ENCODE results near the gene ZNF697.
"Not testable (repeated sequence)": the region's sequence is repeated elsewhere in the genome, so short reads cannot be mapped to it uniquely, and the experiment has no call there.

Gene ZNF697

GRCh38 chr1:119600561-119600960 is 47.5 kb downstream of the ZNF697 start:
- no peak for DNase-seq

DNA sequence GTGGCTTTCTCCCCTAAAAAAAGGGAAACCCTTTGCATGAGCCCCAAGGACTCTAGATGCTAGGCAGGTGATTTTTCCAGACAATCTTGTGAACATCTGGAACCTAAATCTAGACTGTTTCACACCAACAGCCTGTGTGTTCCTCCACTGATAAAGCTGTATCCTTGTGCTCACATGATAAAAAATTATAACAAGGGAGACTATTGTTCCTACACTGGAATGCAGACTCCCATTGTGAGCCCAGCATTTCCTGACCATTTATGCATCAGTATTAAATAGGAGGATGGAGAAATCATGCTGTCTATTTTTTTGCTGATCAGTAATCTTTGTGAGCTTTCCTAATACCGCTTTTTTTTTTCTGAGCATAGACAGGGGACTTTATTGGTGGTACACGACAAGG is 52.5 kb downstream of the ZNF697 start:
- no peak for DNase-seq

- DNase-seq, result no peak
These were observed 52.9 kb downstream of the ZNF697 start for GRCh38 chr1:119595168-119595567.

- no peak for DNase-seq
These were observed 53.7 kb downstream of the ZNF697 start for GRCh38 chr1:119594376-119594775.

DNA sequence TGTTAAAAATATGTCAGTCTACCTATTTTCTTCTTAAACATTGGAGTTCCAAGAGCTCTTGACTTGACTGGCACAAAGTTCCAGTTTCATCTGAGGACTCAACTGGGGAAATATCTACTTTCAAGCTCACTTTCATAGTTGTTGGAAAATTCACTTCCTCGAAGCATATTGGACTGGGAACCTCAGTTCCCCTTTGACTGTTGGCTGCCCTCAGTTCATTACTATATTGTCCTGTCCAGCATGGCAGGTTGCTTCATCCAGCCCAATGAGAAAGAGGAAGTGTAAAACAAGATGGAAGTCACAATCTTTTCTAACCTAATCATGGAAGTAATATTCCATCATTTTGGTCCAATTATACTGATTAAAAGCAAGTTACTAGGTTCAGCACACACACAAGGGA is 54.3 kb downstream of the ZNF697 start:
- no peak for DNase-seq

- DNase-seq, result no peak
These were observed 57.7 kb downstream of the ZNF697 start for GRCh38 chr1:119590393-119590792.

DNA sequence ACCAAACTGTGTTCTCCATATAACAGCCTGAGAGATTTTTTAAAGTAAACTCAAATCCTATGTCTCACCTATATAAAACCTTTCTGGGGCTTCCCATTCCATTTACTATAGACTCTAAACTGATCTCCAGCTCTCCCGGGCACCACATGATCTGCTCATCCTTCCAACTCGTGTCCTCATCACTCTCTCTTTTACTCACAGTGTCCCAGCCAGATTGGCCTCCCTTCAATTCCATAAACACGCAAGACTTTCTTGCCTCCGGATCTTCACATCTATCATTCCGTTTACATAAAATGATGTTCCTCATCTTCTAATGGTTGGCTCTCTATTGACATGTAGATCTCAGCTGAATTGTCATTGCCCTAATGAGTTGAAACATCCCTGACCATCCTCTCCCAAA is 59.4 kb downstream of the ZNF697 start:
- no peak for DNase-seq

GRCh38 chr1:119587341-119587740 is 60.7 kb downstream of the ZNF697 start:
- no peak for DNase-seq

DNA sequence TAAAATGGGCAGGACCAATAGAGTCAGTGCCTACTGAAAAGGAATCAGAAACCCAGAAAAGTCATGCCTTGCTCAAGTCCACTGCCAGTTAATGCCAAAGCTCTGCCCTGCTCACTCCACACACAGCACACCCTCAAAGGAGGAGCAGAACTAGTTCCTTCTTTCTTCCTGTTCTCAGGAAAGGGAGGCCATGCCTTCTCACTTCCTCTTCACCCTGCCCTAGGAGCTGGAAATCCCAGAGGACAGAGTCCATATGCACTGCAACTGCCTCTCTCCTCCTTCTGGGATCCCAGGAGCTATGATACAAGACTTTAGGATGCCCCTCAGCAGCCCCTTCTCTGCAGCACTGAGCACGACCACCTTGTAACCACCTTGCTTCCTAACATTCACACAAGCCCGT is 62.3 kb downstream of the ZNF697 start:
- DNase-seq, result not testable (repeated sequence)

DNA sequence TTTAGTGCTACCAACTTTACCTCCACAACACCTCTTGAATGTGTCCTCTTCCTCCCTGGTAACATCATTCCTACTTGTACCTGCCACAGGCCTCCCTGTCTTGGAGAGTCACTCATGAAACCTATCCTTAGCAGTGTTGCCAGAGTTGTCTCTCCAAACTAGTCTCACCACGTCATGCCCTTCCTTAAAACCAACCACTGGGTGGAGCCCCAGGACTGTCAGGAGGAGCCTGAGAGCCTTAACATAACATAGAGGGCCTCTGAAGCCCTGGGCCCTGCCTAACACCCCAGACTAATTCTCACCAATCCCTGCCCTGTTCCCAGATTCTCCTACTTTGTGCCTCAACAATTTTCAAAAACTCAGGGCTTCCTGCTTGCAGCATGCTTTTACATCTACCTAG is 65.3 kb downstream of the ZNF697 start:
- DNase-seq, result no peak

GRCh38 chr1:119581076-119581475 is 67.0 kb downstream of the ZNF697 start:
- DNase-seq, result not testable (repeated sequence)

DNA sequence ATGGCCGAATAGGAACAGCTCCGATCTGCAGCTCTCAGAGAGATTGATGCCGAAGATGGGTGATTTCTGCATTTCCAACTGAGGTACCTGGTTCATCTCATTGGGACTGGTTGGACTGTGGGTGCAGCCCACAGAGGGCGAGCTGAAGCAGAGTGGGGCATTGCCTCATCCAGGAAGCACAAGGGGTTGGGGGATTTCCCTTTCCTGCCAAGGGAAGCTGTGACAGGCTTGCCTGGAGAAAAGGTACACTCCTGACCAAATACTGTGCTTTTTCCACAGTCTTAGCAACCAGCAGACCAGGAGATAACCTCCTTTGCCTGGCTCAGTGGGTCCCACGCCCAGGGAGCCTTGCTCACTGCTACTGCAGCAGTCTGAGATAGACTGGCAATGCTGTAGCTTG is 74.2 kb downstream of the ZNF697 start:
- DNase-seq, result no peak

DNA sequence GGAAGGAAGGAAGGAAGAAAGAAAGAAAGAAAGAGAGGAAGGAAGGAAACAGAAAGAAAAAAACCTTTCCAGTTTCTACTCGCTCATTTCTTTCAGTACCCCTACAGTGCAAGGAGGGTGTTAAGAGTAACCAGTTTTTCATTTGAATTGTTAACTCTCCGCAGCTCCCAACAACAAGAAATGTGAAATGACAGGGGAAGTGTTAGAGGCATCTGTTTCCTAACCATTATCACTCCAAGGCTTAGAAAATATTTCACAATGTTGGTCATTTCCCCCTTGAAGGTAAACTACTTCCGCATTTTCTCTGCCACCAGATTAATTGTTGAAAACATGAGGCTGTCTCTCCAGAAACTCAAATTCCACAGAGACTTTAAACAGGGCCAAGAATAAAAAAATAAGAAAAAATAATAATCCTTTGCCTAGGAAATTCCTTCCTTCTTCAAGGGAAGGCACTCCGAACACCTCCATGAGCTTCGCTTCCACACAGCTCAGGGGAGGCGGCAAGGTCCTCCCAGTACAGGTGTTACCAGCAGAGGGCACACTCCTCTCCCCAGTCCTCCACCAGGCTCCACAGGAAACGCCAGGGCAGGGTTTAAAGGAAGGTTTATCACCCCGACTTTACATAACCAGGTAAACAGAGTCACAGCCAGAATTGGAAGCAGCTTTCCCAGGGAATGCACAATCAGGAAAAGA is 78.0 kb downstream of the ZNF697 start:
- DNase-seq, result not testable (repeated sequence)
